SK-N-SH (cell line): ENCODE measurements around the gene CEP295NL. TPM values are rescaled to one million over a fixed set of nuclear protein-coding genes. Genes with fewer than 3 reads are reported as not detected.

Experiments
- CTCF ChIA-PET: fragments of 300-600, 350-600 bp; formaldehyde crosslinking; extraction: SDS; loops from one replicate; lab custom pipeline; 2021; lab: Yijun Ruan, JAX
- POLR2A ChIA-PET: fragments of 350-600 bp; sonication (Branson Sonifier 250); formaldehyde crosslinking; extraction: SDS; loops from one replicate; lab custom pipeline; 2020; ENCODE audit warnings: antibody characterized with exemption, inconsistent platforms; lab: Yijun Ruan, JAX
- DNase-seq: peaks from one replicate; pipeline ENCODE4 v3.0.0; 2012
- H2AFZ ChIP-seq: fragments of 200-600 bp; sonication (generic); 2 replicates; pipeline ENCODE4 v1.8.1; 2016; ENCODE audit warnings: antibody characterized with exemption, mild to moderate bottlenecking, low read depth
- H3F3A ChIP-seq: fragments of 200-600 bp; sonication (generic); replicated peaks from 2 replicates; pipeline ENCODE3; 2016; ENCODE audit warnings: antibody characterized with exemption, mild to moderate bottlenecking; ENCODE audit not compliant: insufficient read depth
- H3K27ac ChIP-seq, 2 experiments: fragments of 200-500 bp in 1 of 2; fragments of 200-600 bp in 1 of 2; sonication (Bioruptor generic) in 1 of 2; sonication (generic), shearing (Covaris generic) in 1 of 2; 2 replicates each; pipeline versions ENCODE4 v1.5.1 to v1.6.1; 2014 to 2016; ENCODE audit warnings: low read depth in 2 of 2, inconsistent platforms in 1 of 2, low read length in 1 of 2, mild to moderate bottlenecking in 1 of 2, mixed read lengths in 1 of 2
- H3K27me3 ChIP-seq: fragments of 200-600 bp; sonication (generic), shearing (Covaris generic); 2 replicates; pipeline ENCODE4 v1.6.1; 2016; ENCODE audit warnings: mixed run types; ENCODE audit not compliant: insufficient read depth
- H3K36me3 ChIP-seq, 2 experiments: fragments of 200-500 bp in 1 of 2; fragments of 200-600 bp in 1 of 2; sonication (Bioruptor generic) in 1 of 2; sonication (generic) in 1 of 2; replicated peaks in 1 of 2; 2 replicates each; pipeline versions ENCODE3 to v1.5.1; 2014 to 2016; ENCODE audit warnings: low read length in 1 of 2, mild to moderate bottlenecking in 1 of 2; ENCODE audit not compliant: insufficient read depth in 2 of 2, control insufficient read depth in 1 of 2
- H3K4me1 ChIP-seq, 2 experiments: fragments of 200-500 bp in 1 of 2; fragments of 200-600 bp in 1 of 2; sonication (Bioruptor generic) in 1 of 2; sonication (generic), shearing (Covaris generic) in 1 of 2; 2 replicates each; pipeline versions ENCODE4 v1.5.1 to v1.6.1; 2014 to 2016; ENCODE audit warnings: low read depth in 1 of 2, low read length in 1 of 2, mixed run types in 1 of 2; ENCODE audit not compliant: insufficient read depth in 2 of 2, control insufficient read depth in 1 of 2
- H3K4me2 ChIP-seq: fragments of 200-600 bp; sonication (generic), shearing (Covaris generic); 2 replicates; pipeline ENCODE4 v1.6.1; 2017; ENCODE audit warnings: mixed run types
- H3K4me3 ChIP-seq, 2 experiments: fragments of 200-500 bp in 1 of 2; fragments of 200-600 bp in 1 of 2; sonication (Bioruptor generic) in 1 of 2; sonication (generic), shearing (Covaris generic) in 1 of 2; 2 replicates each; pipeline versions ENCODE4 v1.5.1 to v1.8.1; 2014 to 2016; ENCODE audit warnings: low read depth in 2 of 2, inconsistent platforms in 1 of 2, low read length in 1 of 2, mild to moderate bottlenecking in 1 of 2, mixed read lengths in 1 of 2, moderate library complexity in 1 of 2
- H3K79me2 ChIP-seq: fragments of 200-600 bp; sonication (generic); 2 replicates; pipeline ENCODE4 v1.8.1; 2017; ENCODE audit warnings: mild to moderate bottlenecking; ENCODE audit not compliant: insufficient read depth
- H3K9ac ChIP-seq: fragments of 200-600 bp; sonication (generic); 2 replicates; pipeline ENCODE4 v1.6.1; 2017; ENCODE audit warnings: mixed run types
- H3K9me2 ChIP-seq: fragments of 200-600 bp; sonication (generic); 2 replicates; pipeline ENCODE4 v1.6.1; 2017; ENCODE audit warnings: mixed run types
- H3K9me3 ChIP-seq: fragments of 200-600 bp; sonication (generic); 2 replicates; pipeline ENCODE4 v1.6.1; 2017; ENCODE audit warnings: mixed run types, mild to moderate bottlenecking, moderate library complexity
- H4K20me1 ChIP-seq: fragments of 200-600 bp; sonication (generic); 2 replicates; pipeline ENCODE4 v1.6.1; 2017; ENCODE audit warnings: mild to moderate bottlenecking, mixed run types; ENCODE audit not compliant: insufficient read depth
- EP300 ChIP-seq, 2 experiments: IDR thresholded peaks; 2 replicates each; pipeline versions ENCODE4 v1.4.0 to v1.6.1; 2012; ENCODE audit warnings: borderline replicate concordance in 1 of 2, low read depth in 1 of 2, low read length in 1 of 2
- EZH2phosphoT487 ChIP-seq: fragments of 200-600 bp; sonication (generic); IDR thresholded peaks from 2 replicates; pipeline ENCODE4 v1.6.1; 2017; ENCODE audit warnings: low read depth, mixed run types, mild to moderate bottlenecking, antibody characterized with exemption, moderate library complexity, borderline replicate concordance
- FOSL2 ChIP-seq: IDR thresholded peaks from 2 replicates; pipeline ENCODE4 v1.4.0; 2012; ENCODE audit warnings: low read depth, mild to moderate bottlenecking, moderate library complexity, borderline replicate concordance
- FOXJ3 ChIP-seq: sonication (generic); formaldehyde crosslinking; IDR thresholded peaks from 2 replicates; pipeline ENCODE4 v1.5.1; 2020; ENCODE audit warnings: mild to moderate bottlenecking, missing genetic modification reagents
- GABPA ChIP-seq: IDR thresholded peaks from 2 replicates; pipeline ENCODE4 v1.4.0; 2012; ENCODE audit warnings: low read depth, mild to moderate bottlenecking
- GATA2 ChIP-seq: sonication (generic); formaldehyde crosslinking; IDR thresholded peaks from 2 replicates; pipeline ENCODE4 v1.5.0; 2020; ENCODE audit warnings: mild to moderate bottlenecking, missing genetic modification reagents
- JUND ChIP-seq: IDR thresholded peaks from 2 replicates; pipeline ENCODE4 v1.4.0; 2012
- MEF2A ChIP-seq: IDR thresholded peaks from 2 replicates; pipeline ENCODE4 v1.4.0; 2012; ENCODE audit warnings: low read depth, borderline replicate concordance
- NFIC ChIP-seq: IDR thresholded peaks from 2 replicates; pipeline ENCODE4 v1.4.0; 2012; ENCODE audit warnings: borderline replicate concordance
- TEAD4 ChIP-seq: IDR thresholded peaks from 2 replicates; pipeline ENCODE4 v1.4.0; 2012; ENCODE audit warnings: mild to moderate bottlenecking, borderline replicate concordance; ENCODE audit not compliant: insufficient read depth
- YY1 ChIP-seq: IDR thresholded peaks from 2 replicates; pipeline ENCODE4 v1.4.0; 2012; ENCODE audit warnings: low read depth, mild to moderate bottlenecking
- WGBS: methylation state at CpG from one replicate; pipeline ENCODE4 v1.1.6; 2017; ENCODE audit warnings: low lambda C conversion rate; 5-methylcytosine and 5-hydroxymethylcytosine counted together
- polyA plus RNA-seq, 3 experiments: library from polyadenylated mRNA; depleted of rRNA; stranded (reverse); fragments of >200 nt; gene quantifications; 2 replicates each; pipeline ENCODE4 v1.2.3, GENCODE V29; 2012
- TF ChIP-seq, protein P1 (sequence below): IDR thresholded peaks from 2 replicates; pipeline ENCODE4 v1.4.0; 2012; ENCODE audit warnings: low read depth, borderline replicate concordance
- TF ChIP-seq, protein P2 (sequence below): IDR thresholded peaks from 2 replicates; pipeline ENCODE4 v1.4.0; 2012; ENCODE audit warnings: low read depth, borderline replicate concordance
- TF ChIP-seq, protein P3 (sequence below): fragments of 150-350 bp; IDR thresholded peaks from 2 replicates; pipeline ENCODE4 v1.6.1; 2017; ENCODE audit warnings: antibody characterized with exemption, low read length, low read depth, borderline replicate concordance
- TF ChIP-seq, protein P4 (sequence below): fragments of 200-600 bp; sonication (generic); IDR thresholded peaks from 2 replicates; pipeline ENCODE4 v1.6.1; 2017; ENCODE audit warnings: antibody characterized with exemption, mild to moderate bottlenecking, moderate library complexity

CEP295NL gene
- polyA plus RNA-seq, 1 of the 3 experiments (the other 2 are of a cell fraction) = 0.35 TPM

DNA sequence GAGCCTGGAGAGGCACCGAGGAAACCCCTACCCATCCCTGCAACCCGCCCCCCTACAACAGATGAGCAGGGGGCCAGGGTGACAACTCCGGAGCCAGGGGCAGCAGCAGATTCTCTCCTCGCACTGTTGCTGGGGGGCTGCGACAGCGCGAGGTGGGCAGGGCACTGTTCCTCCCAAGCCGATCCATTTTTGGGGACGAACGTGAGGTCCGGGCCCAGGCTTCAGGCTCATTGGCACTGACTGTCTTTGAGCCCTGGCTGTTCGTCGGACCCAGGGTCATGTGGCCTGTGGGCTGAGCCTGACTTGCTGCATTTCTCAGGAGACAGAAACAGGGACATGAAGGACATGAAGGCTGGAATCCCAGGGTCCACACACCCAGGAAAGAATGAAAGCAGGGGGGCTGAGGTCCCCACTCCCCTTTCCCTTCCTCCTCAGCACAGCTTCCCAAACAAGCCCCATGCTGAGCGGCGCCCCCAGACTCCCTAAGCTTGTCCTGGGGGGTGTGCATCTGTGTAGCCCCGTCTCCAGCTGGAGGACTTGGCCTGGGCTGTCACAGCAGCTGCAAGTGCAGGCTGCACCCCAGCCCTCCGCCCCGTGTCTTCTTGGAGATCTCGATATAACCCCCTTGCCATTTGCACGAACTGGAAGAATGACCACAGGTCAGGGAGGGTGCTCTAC lies 18.7 kb downstream of the CEP295NL start:
- H3K79me2 ChIP-seq = peaks cover 93% of the 10 kb centered on the region
- peaks cover 42% of the 10 kb centered on the region for H3F3A ChIP-seq
- H3K4me2 ChIP-seq = peak overlapping the region; percentile 94
- H3K36me3 ChIP-seq = peaks cover 0 to 3% of the 10 kb centered on the region in 2 experiments
- ChIA-PET CTCF (interaction anchor here (0.6 to 8.5 kb wide), 11 partner anchors 8 to 110 kb away, joined by 3 to 68 read pairs (median 5); no protein-coding TSS in a partner anchor), POLR2A (interaction anchor here (0.6 to 2.9 kb wide), 11 partner anchors 9 to 1051 kb away, joined by 3 to 35 read pairs (median 4); partner anchors contain the start of gene CEP295NL)
- no peak for TF ChIP-seq TEAD4
- TF ChIP-seq, protein P1, sequence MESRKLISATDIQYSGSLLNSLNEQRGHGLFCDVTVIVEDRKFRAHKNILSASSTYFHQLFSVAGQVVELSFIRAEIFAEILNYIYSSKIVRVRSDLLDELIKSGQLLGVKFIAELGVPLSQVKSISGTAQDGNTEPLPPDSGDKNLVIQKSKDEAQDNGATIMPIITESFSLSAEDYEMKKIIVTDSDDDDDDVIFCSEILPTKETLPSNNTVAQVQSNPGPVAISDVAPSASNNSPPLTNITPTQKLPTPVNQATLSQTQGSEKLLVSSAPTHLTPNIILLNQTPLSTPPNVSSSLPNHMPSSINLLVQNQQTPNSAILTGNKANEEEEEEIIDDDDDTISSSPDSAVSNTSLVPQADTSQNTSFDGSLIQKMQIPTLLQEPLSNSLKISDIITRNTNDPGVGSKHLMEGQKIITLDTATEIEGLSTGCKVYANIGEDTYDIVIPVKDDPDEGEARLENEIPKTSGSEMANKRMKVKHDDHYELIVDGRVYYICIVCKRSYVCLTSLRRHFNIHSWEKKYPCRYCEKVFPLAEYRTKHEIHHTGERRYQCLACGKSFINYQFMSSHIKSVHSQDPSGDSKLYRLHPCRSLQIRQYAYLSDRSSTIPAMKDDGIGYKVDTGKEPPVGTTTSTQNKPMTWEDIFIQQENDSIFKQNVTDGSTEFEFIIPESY = no peak
- TF ChIP-seq, protein P2, sequence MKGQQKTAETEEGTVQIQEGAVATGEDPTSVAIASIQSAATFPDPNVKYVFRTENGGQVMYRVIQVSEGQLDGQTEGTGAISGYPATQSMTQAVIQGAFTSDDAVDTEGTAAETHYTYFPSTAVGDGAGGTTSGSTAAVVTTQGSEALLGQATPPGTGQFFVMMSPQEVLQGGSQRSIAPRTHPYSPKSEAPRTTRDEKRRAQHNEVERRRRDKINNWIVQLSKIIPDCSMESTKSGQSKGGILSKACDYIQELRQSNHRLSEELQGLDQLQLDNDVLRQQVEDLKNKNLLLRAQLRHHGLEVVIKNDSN = peak; percentile 70; the same call in 1 of the 2 replicates
- TF ChIP-seq, protein P3, sequence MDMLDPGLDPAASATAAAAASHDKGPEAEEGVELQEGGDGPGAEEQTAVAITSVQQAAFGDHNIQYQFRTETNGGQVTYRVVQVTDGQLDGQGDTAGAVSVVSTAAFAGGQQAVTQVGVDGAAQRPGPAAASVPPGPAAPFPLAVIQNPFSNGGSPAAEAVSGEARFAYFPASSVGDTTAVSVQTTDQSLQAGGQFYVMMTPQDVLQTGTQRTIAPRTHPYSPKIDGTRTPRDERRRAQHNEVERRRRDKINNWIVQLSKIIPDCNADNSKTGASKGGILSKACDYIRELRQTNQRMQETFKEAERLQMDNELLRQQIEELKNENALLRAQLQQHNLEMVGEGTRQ = peak; percentile 33; the same call in 1 of the 2 replicates
- TF ChIP-seq YY1 = no peak
- H3K9me2 ChIP-seq = no peaks in the 10 kb centered on the region
- no peaks in the 10 kb centered on the region for H3K9me3 ChIP-seq
- peaks cover 32 to 70% of the 10 kb centered on the region in 2 experiments for H3K4me1 ChIP-seq
- H4K20me1 ChIP-seq = no peaks in the 10 kb centered on the region
- no peaks in the 10 kb centered on the region for H3K27me3 ChIP-seq
- peak overlapping the region; percentile 99 to 100 for H3K27ac ChIP-seq
- DNase-seq = no peak
- H2AFZ ChIP-seq = no peak overlapping the region
- H3K4me3 ChIP-seq = peak overlapping the region; percentile 34 to 58
- H3K9ac ChIP-seq = peak overlapping the region; percentile 85
- WGBS = 45% methylated on average over 20 of the region's 20 CpGs

DNA sequence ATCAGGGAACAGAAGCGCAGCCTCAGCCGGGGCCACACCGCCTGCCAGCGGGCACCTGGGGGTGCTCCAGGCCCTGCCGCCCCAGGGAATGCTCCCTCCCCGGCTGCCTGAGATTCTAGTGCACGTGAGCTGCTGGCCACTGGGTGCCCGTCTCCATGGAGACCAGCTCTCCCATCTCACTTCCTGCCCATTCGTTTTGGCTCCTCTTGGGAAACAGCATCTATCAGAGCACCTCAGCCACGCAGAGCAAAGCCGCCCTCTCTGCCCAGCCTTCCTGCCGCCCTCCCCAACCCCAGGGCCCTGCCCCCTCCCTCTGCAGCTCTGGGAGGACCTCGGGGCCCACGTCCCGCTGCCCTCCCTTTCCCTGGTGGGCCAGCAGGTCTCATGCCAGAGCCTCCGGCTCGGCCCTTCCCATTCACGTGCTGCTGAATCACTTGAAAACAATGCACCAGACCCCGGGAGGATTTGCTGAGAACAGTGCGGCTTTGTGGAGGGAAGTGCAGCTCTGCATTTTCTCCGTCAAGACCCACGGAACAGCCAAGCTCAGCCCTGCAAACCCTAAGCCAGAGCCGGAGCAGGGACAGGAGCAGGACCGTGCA lies 19.4 kb downstream of the CEP295NL start:
- Histone ChIP-seq H3K9ac (peak overlapping the region; percentile 85), H3K4me1 (peaks cover 32 to 72% of the 10 kb centered on the region in 2 experiments), H3K4me3 (peak overlapping the region; percentile 34 to 58), H3K4me2 (peak overlapping the region; percentile 94), H3K9me3 (no peaks in the 10 kb centered on the region), H3F3A (peaks cover 40% of the 10 kb centered on the region), H3K79me2 (peaks cover 93% of the 10 kb centered on the region), H3K27me3 (no peaks in the 10 kb centered on the region), H3K9me2 (no peaks in the 10 kb centered on the region), H3K27ac (peak overlapping the region; percentile 99 to 100), H4K20me1 (no peaks in the 10 kb centered on the region), H2AFZ (no peak overlapping the region), H3K36me3 (peaks cover 0 to 3% of the 10 kb centered on the region in 2 experiments)
- 3% methylated on average over 19 of the region's 24 CpGs for WGBS
- peak; percentile 93 for DNase-seq
- CTCF ChIA-PET = interaction anchor here (0.6 to 8.5 kb wide), 12 partner anchors 9 to 110 kb away, joined by 3 to 68 read pairs (median 4); no protein-coding TSS in a partner anchor
- POLR2A ChIA-PET = interaction anchor here (0.6 to 2.9 kb wide), 11 partner anchors 9 to 629 kb away, joined by 3 to 35 read pairs (median 4); no protein-coding TSS in a partner anchor
- TF ChIP-seq MEF2A (no peak), NFIC (peak; percentile 74), GATA2 (CRISPR knock-in tag) (no peak), YY1 (no peak), TEAD4 (peak; percentile 89), FOSL2 (peak; percentile 98), FOXJ3 (CRISPR knock-in tag) (no peak), EZH2phosphoT487 (no peak), GABPA (no peak; the same call in 1 of the 2 replicates), EP300 (IDR thresholded peaks at IDR 0.05; ENCODE audit: borderline replicate concordance in 1 of 2, low read depth in 1 of 2, low read length in 1 of 2) (peak in 1 of 2 experiments; percentile 88; a peak in 3 of 4 replicates), JUND (peak; percentile 98; the same call in 1 of the 2 replicates)
- TF ChIP-seq, protein P2 = peak; percentile 87
- TF ChIP-seq, protein P3 = 0 out of 2 replicates have a peak, but pooled peaks have one; percentile 22
- TF ChIP-seq, protein P4, sequence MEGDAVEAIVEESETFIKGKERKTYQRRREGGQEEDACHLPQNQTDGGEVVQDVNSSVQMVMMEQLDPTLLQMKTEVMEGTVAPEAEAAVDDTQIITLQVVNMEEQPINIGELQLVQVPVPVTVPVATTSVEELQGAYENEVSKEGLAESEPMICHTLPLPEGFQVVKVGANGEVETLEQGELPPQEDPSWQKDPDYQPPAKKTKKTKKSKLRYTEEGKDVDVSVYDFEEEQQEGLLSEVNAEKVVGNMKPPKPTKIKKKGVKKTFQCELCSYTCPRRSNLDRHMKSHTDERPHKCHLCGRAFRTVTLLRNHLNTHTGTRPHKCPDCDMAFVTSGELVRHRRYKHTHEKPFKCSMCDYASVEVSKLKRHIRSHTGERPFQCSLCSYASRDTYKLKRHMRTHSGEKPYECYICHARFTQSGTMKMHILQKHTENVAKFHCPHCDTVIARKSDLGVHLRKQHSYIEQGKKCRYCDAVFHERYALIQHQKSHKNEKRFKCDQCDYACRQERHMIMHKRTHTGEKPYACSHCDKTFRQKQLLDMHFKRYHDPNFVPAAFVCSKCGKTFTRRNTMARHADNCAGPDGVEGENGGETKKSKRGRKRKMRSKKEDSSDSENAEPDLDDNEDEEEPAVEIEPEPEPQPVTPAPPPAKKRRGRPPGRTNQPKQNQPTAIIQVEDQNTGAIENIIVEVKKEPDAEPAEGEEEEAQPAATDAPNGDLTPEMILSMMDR = 0 out of 2 replicates have a peak, but pooled peaks have one; percentile 11
